BJ (cell line): Measurements from ENCODE around the gene TMEM204. TPM values are rescaled to one million over a fixed set of nuclear protein-coding genes. Genes with fewer than 3 reads are reported as not detected.

ENCODE experiments used
- CTCF ChIA-PET: fragments of 350-600 bp; formaldehyde crosslinking; extraction: SDS; loops from one replicate; lab custom pipeline; 2021; ENCODE audit warnings: antibody characterized with exemption, inconsistent platforms; lab: Yijun Ruan, JAX
- POLR2A ChIA-PET: fragments of 300-600 bp; sonication (Branson Sonifier 250); formaldehyde crosslinking; extraction: SDS; loops from one replicate; lab custom pipeline; 2021; ENCODE audit warnings: antibody characterized with exemption; lab: Charles Lee
- DNase-seq: peaks from one replicate; pipeline ENCODE4 v3.0.0-alpha.2; 2011; ENCODE audit warnings: low read depth
- H3K27me3 ChIP-seq: 2 replicates; pipeline ENCODE4 v1.6.0; 2011; ENCODE audit warnings: low read length; ENCODE audit not compliant: control insufficient read depth, insufficient read depth
- H3K36me3 ChIP-seq: 2 replicates; pipeline ENCODE4 v1.5.1; 2011; ENCODE audit warnings: low read length; ENCODE audit not compliant: control insufficient read depth, insufficient read depth
- H3K4me3 ChIP-seq: 2 replicates; pipeline ENCODE4 v1.5.1; 2011; ENCODE audit warnings: low read depth, mild to moderate bottlenecking, control low read depth, low read length
- CTCF ChIP-seq: IDR thresholded peaks from 2 replicates; pipeline ENCODE4 v1.5.1; 2011; ENCODE audit warnings: low read depth, mild to moderate bottlenecking, control low read depth, inconsistent platforms, low read length, moderate library complexity; ENCODE audit not compliant: insufficient read depth
- polyA plus RNA-seq: library from polyadenylated mRNA; depleted of rRNA; stranded (reverse); fragments of >200 nt; gene quantifications from 2 replicates; pipeline ENCODE4 v1.2.3, GENCODE V29; 2011

Gene TMEM204
- polyA plus RNA-seq, 1 experiment = 81.9 TPM

GRCh38 chr16:1492923-1493745 lies 40.3 kb upstream of the TMEM204 start, which contains the start of gene TELO2:
Gene TELO2 (plus strand): TSS chr16:1493360. CDS start chr16:1494282, 922 bp downstream.
- peak within 1 kb of the TSS; percentile 74 for H3K4me3 ChIP-seq
- DNase-seq = no peak
- no peaks in the 10 kb centered on the region for H3K27me3 ChIP-seq
- H3K36me3 ChIP-seq = peaks cover 14% of the 10 kb centered on the region
- CTCF ChIA-PET = interaction anchor here (1.0 to 2.5 kb wide), 7 partner anchors 15 to 185 kb away, joined by 3 to 9 read pairs (median 4); partner anchors contain the start of gene JPT2
- no peak for TF ChIP-seq CTCF
- POLR2A ChIA-PET = no interaction called here

GRCh38 chr16:1493746-1494094 lies 39.7 kb upstream of the TMEM204 start:
- no peak for TF ChIP-seq CTCF
- Histone ChIP-seq H3K36me3 (peaks cover 14% of the 10 kb centered on the region), H3K27me3 (no peaks in the 10 kb centered on the region), H3K4me3 (peak overlapping the region; percentile 74)
- POLR2A ChIA-PET = no interaction called here
- no peak for DNase-seq
- CTCF ChIA-PET = interaction anchor here (0.6 to 2.5 kb wide), 17 partner anchors 9 to 331 kb away, joined by 3 to 9 read pairs (median 4); partner anchors contain the start of gene JPT2

GRCh38 chr16:1494129-1494640 lies 39.3 kb upstream of the TMEM204 start:
- peak; percentile 19 for DNase-seq
- Histone ChIP-seq H3K4me3 (peak overlapping the region; percentile 74), H3K36me3 (peaks cover 17% of the 10 kb centered on the region), H3K27me3 (no peaks in the 10 kb centered on the region)
- TF ChIP-seq CTCF = peak; percentile 93
- ChIA-PET CTCF (interaction anchor here (0.6 to 2.5 kb wide), 18 partner anchors 9 to 331 kb away, joined by 3 to 9 read pairs (median 4); no protein-coding TSS in a partner anchor), POLR2A (no interaction called here)

- DNase-seq = no peak
- CTCF ChIA-PET = interaction anchor here (0.7 to 2.5 kb wide), 14 partner anchors 8 to 330 kb away, joined by 3 to 9 read pairs (median 4); no protein-coding TSS in a partner anchor
- no peak for TF ChIP-seq CTCF
- H3K27me3 ChIP-seq = no peaks in the 10 kb centered on the region
- no peak overlapping the region; the same call in 1 of the 2 replicates for H3K4me3 ChIP-seq
- H3K36me3 ChIP-seq = peaks cover 17% of the 10 kb centered on the region
- POLR2A ChIA-PET = no interaction called here
Measured at GRCh38 chr16:1494711-1495110, 38.8 kb upstream of the TMEM204 start.

GRCh38 chr16:1495211-1495888 lies 38.1 kb upstream of the TMEM204 start:
- DNase-seq = no peak
- H3K27me3 ChIP-seq = no peaks in the 10 kb centered on the region
- ChIA-PET POLR2A (no interaction called here), CTCF (interaction anchor here (0.6 to 2.5 kb wide), 7 partner anchors 8 to 1283 kb away, joined by 3 to 9 read pairs (median 4); no protein-coding TSS in a partner anchor)
- H3K36me3 ChIP-seq = peaks cover 22% of the 10 kb centered on the region
- TF ChIP-seq CTCF = no peak
- H3K4me3 ChIP-seq = no peak overlapping the region
